Activated CD4-positive, alpha-beta T cell treated with anti-CD3 and anti-CD28 coated beads, Interleukin-2, Interleukin-4, amounts not matched to agents 100 ng/mL and 50 ng/mL, durations not matched to agents 16 hours and 8 hours (primary cell): ENCODE results near the gene DKC1.
"Not testable (repeated sequence)": the region's sequence is repeated elsewhere in the genome, so short reads cannot be mapped to it uniquely, and the experiment has no call there.

Source experiments
- DNase-seq: peaks from one replicate; pipeline ENCODE4 v3.0.0-alpha.2; 2020; ENCODE audit warnings: low spot score

Gene DKC1

DNA sequence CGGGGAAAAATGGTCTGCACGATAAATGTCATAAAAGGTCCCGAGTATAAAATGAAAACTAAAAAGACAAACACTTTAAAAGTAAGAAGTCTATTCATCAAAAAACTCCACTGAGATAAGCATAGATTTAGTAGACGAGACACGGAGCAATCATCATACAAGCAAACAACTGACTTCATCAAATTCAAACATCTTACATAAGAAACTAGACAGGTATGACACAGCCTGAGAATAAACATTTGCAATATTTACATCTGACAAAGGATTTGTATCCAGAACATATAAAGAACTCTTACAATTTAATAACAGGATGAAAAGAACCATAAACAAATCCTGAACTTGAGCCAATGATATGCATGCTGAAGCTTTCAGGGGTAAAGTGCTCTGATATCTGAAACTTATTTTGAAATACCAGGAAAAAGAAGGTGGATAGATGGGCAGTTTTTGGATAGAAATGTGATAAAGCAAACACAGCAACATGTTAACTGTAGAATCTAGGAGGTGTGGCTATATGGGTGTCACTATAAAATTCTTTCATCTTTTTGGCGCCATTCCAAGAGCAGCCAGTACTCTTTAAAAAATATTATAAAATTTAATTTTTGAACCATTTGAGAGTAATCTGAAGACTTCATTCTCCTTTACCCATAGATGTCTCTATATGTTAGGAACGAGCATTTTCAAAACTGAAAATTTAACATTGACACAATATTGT is 30.6 kb downstream of the DKC1 start:
- DNase-seq = no peak

DNA sequence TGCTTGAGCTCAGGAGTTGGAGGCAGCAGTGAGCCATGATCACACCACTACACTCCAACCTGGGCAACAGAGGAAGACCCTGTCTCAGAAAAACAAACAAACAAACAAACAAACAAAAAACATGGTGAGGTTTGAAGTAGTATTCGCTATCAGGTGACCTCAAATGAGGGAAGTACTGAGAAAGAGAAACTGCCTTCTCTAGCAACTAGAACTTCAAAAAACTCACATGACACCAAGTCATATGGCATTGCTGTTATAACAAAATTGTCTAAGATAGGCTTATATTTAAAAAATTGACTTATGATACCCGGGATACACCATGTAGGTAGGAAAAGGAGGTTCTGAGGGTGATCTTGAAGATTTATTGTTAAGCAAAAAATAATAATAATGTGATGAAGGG is 32.4 kb downstream of the DKC1 start:
- no peak for DNase-seq

DNA sequence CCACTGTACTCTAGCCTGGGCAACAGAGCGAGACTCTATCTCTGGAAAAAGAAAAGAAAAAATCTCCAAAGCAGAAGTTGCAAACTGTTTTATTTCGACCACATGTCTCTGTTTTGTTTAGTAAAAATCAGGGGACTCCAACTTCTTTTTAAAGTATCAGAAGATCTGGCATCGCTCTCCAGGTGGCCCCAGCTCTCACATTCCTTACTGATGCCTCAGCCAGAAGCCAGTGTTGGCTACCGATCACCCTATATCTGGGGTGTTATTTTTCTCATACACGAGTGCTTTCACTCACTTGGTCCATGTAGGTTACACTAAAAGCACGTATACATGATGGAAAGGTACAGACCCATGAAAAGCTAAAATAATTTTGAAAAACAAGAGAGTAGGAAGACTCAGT is 34.3 kb downstream of the DKC1 start:
- no peak for DNase-seq

DNA sequence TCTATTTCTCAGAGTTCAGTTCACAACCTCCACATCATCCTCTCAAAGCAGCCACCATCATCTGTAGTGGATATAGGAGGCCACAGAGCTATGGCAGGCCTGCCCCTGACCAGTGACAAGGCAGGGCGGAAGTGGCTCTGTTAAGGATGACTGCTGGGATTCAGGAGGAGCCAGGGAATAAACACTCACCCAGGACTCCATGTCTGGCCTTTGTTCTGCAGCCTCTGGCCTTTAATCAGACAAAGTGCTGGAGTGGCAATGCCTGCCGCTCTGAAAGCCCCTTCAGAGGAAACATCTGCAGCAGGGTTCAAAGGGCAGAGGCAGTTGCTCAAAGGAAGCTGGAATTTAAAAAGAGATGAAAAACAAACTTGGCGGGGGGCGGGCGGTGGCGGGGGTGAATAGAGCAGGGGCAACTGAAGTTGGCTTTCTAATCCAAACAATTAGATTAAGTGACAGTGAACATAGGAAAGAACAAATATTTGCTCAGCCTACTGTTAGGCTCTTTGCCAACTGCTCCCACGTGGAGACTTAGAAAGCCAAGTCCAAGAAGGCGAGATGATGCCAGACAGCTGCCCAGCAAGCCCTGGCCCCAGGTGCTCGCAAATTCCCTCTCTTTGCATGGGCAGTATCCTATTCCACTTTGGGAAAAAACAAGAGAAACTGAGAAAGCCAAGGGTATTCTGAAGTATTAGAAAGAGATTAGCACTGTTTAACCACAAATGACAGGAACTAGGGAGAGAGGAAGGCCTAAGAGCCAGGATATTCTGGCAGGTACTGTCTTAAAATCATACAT is 37.1 kb downstream of the DKC1 start:
- no peak for DNase-seq

DNA sequence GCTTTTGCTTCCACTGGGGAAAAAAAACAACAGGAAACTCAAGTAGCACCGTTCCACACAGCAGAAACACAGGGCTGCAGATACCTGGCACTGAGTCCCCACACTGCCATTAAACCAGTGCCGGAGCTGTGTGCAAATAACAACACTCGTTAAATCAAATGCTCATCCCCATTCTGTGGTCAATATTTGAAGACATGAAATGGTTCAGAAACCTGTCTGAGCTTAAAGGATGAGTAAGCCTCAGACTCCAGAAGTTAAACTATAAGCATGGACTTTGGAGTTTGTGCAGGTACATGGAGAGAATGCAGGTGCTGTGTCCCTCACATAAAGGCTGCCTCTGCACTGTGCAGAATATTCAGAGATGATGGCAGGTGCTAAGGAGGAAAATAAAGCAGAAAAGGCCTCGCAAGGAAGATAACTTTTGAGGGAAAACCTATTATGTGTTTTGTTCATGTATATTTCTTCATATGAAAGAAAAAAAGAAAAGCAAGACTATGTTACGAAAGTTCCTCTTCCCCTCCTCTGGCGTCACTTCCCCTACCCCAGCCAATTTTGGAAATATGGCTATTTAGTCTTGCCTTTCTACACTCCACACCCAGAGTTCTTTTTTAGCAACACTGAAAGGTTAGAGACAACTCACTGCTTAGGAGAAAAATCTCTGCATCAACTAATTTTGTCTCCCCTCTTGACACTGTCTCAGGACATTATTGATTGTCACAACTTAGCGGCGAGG is 38.0 kb downstream of the DKC1 start:
- no peak for DNase-seq

DNA sequence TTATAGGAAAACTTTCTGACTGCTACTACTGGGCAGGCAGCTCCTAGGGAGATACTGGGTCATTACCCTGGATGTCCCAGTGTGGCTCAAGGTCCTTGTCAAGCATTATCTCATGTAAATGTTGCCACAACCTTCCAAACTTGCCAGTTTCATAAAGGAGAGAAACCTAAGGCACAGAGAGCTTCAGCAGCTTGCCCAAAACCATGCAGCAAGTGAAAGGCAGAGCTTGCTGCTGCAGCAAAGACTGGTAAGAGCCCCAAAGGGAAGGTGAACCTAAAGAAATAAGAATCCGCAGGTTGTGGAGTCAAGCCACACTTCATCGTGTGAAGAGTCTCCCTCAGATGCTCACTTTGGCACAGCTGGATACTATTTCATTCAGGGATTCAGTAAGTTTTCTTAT is 40.3 kb downstream of the DKC1 start:
- DNase-seq = no peak

DNA sequence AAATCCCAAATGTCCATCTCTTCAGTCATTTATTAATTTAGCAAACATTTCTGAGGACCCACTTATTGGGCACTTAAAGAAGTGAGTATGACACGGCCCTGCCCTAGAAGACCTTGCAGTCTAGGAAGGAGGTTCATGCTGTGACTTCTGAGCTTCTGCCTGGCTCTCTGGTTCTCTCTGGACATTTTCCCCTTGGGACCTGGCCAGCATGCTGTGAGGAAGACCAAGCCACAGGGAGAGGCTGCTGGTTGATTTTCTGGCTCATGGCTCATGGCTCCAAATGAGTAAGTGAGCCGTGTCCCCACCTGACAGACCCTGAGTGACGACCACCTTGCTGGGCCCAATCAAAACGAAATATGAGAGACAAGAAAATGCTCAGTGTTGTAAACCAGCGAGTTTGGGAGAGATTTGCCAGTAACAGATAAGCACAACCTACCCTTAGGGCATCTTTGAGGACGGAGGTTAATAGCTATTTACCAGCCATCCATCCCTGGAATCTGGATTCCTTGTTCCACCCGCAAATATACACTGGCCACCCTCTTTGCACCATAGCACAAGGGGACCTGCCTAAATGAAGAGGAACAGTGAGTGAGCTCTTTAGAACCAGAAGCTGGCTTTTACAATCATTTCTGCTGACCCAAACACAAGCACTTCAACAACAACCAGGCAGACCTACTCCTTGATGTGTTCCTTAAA is 41.7 kb downstream of the DKC1 start:
- no peak for DNase-seq

DNA sequence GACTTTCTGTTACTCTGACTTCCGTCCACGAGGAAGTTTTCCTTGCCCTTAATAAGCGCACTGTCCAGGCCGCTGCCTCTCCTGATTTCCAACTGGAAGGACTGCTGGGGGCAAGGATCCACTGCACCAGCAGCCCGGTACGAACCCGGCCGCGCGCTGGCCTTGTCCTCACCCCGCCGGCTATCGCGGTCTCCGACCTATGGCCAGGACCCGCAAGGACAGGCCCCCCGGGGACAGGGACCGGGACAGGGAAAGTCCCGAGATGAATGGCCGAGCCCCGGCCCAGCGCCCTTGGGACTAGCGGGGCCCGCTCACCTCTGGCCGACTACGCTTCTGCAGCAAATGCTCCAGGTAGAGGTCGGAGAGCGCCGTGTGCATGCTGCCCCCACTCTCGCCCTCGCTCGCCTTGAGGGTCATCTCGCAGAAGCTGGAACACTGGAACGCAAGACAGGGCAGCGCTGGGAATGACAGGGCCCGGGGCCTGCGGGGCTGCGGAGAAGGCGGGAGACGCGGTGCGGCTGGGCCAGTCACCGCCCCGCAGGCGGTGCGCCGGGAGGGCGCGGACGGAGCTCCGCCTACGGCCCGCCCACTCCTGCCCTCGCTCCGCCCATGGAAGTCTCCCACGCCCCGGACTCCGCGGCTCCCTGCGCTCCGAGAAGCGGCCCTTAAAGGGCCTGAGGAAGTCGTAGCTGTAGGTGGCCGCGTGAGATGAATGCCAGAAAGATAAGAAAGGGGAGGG is 42.5 kb downstream of the DKC1 start, which contains the start of gene MPP1:
Gene MPP1 (minus strand): TSS at position 529 of the 739 bp plus-strand sequence. CDS start 112 bp downstream, at position 417.
- peak; percentile 72 for DNase-seq

DNA sequence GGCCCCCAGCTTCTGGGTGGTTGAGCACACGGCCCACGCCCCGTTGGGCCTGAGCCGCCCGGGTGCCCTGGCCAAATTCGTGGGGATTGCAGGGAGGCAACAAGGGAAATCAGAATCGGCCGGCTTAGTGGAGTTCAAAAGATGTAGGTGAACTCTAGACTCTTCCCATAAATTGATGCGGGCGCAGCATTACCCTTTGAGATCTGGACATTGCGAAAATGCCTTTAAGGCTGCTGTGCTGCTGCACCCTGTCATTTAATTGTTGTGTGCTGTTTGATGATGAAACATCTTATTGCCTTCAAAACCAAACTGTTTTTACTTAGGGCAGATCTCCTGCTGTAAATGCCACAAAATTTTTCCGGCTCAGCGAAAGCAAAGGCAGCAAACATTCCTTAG is 43.0 kb downstream of the DKC1 start:
- no peak for DNase-seq

DNA sequence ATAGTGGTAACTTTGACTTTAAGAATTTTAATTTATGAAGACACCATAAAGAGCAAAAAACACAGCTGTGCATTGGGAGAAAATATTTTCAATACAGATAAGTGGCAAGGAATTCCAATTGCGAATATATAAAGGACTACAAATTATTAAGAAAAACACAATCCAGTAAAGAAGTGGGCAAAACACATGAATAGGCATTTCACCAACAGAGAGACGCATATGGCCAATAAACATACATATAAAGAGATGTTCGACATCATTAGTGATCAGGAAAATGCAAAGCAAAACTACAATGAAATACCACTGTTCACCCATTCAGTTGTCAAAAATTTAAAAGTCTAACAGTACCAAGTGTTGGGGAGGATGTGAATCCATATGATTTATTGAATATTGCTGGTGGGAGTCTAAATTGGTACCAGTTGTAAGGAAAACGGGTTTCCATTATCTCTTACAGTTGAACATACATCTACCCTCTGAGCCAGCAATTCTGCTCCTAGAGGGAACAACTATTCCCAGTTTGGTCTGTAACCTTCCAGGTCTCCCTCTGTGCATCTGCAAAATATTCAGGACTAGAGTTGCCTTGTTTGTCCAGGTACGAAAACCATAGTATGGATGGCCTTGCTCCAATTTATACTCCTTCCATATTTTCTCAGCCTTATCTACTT is 44.3 kb downstream of the DKC1 start:
- no peak for DNase-seq

DNA sequence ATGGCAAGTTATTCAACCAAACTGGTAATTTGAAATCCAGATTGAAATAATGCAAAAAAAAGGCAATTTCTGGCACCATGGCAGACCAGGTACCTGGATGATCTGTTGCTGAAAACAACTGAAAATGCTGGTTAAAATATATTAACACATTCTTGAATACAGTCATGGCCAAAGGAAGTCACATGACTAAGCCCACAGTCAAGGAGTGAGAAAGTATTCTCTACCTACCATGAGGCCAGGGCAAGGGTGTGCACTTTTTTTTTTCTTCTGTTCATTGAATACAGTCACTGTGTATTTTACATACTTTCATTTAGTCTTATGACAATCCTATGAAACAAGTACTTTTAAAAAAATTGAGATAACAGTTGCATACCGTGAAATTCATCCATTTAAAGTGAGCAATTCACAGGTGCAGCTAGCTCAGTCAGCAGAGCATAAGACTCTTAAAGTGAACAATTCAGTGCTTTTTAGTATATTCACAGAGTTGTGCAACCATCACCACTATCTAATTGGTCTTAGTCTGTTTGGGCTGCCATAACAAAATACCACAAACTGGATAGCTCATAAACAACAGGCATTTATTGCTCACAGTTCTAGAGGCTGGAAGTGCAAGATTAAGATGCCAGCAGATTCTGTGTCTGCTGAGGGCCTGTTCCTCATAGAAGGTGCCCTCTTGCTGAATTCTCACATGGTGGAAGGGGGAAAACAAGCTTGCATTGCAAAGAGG is 47.4 kb downstream of the DKC1 start:
- DNase-seq = no peak

DNA sequence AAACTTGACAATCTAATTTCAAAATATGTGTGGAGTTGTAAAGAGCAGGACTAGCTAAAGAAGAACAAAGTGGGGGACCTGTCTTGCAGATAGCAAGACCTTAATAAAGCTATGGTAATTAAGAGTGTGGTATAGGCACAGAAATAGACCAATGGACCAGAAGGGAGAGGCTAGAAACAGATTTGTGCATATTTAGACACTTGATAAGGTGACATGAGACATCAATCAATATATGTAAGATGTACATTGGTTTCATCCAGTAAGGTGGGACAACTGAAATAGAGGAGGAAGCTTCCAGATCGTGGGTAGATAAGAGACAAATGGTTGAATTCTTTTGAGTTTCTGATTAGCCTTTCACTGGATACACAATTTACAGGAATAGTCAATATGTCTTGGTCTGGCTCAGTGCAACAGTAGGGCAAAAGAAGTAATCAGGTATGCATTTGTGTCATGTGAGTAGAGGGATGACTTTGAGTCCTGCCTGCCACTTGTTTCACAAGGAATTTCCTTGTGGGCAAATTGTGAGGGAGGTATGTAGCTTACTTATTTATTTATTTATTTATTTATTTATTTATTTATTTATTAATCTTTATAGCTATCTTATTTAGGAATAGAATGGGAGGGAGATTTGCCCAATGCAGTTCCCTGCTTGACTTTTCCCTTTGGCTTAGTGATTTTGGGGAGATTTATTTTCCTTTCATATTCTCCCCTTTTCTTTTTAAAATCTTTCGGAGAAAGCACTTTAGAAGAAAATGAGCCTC is 49.9 kb downstream of the DKC1 start:
- DNase-seq = no peak

DNA sequence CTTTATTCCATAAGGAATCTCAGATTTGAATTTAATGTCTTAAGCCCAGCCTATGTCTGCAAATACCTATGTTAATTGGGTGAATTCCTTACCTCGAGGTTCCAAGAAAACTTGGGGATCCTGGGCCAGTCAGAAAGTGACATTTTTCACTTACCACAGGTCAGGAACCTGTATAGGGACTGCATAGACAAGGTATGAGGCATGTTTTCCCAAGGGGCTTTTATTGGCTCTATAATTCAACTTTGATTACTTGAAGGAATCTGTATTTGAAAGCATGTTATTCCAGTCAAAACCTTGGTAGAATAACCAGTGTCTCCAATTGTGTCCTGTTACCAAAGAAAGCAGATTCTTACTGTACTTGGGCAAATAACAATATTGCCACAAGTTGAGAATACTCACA is 51.1 kb downstream of the DKC1 start:
- DNase-seq = no peak

DNA sequence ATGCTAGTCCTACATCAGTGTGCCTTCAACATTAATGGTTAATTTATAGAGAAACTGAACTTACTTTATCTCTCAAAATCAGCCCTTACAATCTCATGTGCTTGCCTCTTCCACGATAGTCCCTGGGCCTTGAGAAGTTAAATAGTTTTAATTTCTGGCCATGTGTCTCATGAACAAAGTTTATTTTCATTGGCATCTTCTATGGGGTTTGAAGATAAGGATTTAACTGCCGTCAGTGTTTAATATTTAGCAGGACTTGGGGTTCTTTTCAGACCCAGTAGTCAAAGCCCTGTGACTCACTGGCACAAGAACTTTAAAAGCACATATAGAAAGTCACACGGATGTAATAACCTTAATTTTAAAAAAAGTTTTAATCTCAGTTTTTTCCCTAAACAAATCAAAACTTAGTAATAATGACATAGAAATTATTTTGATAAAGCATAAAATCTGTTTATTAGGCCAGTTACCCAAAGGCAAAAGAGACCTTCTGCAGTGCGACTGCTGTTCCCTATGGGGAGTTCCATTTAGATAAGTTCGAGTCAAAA is 52.7 kb downstream of the DKC1 start:
- DNase-seq = no peak

DNA sequence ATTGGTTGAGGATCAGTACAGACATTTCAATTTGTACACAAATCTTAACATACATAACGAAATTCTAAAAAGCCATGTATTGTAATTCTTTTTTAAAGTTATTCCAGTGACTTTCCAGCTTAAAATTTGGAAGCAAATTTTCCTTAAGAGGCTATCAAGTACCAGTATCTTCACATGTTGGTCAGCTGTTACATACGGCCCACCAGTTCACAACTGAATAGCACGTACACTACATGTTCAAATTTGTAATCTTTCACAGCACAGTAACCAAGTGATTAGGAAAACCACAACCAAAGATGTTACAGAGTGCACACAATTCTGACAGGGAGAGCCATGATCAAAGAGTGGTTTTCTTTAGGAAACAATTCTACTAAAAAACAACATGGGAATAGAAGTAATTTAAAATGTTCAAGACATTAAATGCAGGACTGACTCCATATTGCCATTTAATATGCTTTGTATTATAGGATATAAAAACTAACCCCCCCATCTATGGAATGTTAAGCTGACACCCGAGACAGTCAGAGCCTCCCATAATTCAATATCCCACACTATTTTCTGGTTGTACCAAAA is 53.7 kb downstream of the DKC1 start:
- not testable (repeated sequence) for DNase-seq

DNA sequence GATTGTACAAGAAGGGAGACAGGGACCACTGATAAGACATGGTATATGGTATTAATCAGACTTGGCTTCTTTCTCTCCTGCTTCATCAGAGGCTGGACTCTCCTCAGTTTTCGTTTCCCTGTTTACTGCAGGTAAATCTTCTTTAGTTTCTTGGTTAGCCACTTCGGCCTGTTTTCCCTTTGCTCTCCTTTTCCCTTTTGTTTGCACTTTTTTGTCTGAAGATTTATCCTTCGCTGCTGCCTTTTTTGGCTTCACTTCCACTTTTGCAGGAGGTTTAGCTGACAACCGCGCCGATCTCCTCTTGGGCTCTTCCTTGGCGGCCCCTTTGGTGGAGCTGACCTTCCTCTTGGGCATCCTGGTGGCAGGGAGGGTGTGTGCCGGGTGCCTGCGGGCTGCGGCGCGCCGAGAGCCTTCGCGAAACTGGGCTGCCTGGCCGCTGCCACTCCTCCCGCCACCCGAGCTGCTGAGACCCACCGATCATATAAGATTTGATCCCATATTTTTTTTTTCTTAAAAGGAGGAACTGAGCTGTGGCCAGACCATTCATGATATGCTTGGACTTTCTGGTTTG is 54.5 kb downstream of the DKC1 start:
- DNase-seq = not testable (repeated sequence)

DNA sequence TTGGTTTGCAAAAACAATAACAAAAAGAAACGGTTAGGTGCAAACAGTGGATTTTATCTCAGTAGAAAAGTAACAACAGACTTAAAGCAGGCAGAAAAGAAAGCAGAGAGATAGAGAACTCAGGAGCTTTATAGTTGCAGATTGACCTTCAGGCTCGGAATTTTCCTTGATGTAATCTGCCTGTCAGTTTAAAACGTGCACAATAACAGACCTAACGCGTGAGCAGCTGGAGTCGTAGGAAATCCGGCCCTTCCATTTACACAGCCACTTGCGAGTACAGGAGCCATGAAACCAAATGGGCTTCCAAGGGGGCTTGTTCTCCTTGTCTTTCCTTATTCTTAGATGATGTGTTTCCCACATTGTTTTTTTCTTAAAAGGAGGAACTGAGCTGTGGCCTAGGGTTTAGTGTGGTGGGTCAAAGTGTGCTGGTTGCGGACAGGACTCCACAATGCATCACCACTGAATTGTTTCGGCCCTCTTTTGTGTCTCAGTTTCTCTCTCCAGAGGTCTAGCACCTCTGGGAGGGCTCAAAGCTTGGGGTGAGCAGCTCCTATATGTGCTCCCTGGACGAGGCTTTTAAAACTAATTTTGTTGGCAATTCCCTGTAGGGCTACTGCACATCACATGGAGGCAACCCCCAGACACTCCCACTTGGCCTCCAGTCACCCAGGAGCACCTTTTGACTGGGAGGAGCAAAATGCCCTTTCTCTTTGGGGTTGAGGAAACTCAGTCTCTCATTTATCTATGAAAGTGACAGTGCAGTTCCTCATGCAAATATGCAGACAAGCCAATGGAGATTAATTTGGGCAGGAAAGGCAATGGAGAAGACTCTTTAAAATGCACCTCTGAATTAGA is 56.5 kb downstream of the DKC1 start:
- DNase-seq = no peak
